SK-N-SH (cell line): Measurements from ENCODE around the gene KIRREL2. TPM values are rescaled to one million over a fixed set of nuclear protein-coding genes. Genes with fewer than 3 reads are reported as not detected.

Source experiments
- CTCF ChIA-PET: fragments of 300-600, 350-600 bp; formaldehyde crosslinking; extraction: SDS; loops from one replicate; lab custom pipeline; 2021; lab: Yijun Ruan, JAX
- POLR2A ChIA-PET: fragments of 350-600 bp; sonication (Branson Sonifier 250); formaldehyde crosslinking; extraction: SDS; loops from one replicate; lab custom pipeline; 2020; ENCODE audit warnings: antibody characterized with exemption, inconsistent platforms; lab: Yijun Ruan, JAX
- DNase-seq: peaks from one replicate; pipeline ENCODE4 v3.0.0; 2012
- H2AFZ ChIP-seq: fragments of 200-600 bp; sonication (generic); 2 replicates; pipeline ENCODE4 v1.8.1; 2016; ENCODE audit warnings: antibody characterized with exemption, mild to moderate bottlenecking, low read depth
- H3F3A ChIP-seq: fragments of 200-600 bp; sonication (generic); replicated peaks from 2 replicates; pipeline ENCODE3; 2016; ENCODE audit warnings: antibody characterized with exemption, mild to moderate bottlenecking; ENCODE audit not compliant: insufficient read depth
- H3K27ac ChIP-seq, 2 experiments: fragments of 200-500 bp in 1 of 2; fragments of 200-600 bp in 1 of 2; sonication (Bioruptor generic) in 1 of 2; sonication (generic), shearing (Covaris generic) in 1 of 2; 2 replicates each; pipeline versions ENCODE4 v1.5.1 to v1.6.1; 2014 to 2016; ENCODE audit warnings: low read depth in 2 of 2, inconsistent platforms in 1 of 2, low read length in 1 of 2, mild to moderate bottlenecking in 1 of 2, mixed read lengths in 1 of 2
- H3K27me3 ChIP-seq: fragments of 200-600 bp; sonication (generic), shearing (Covaris generic); 2 replicates; pipeline ENCODE4 v1.6.1; 2016; ENCODE audit warnings: mixed run types; ENCODE audit not compliant: insufficient read depth
- H3K36me3 ChIP-seq, 2 experiments: fragments of 200-500 bp in 1 of 2; fragments of 200-600 bp in 1 of 2; sonication (Bioruptor generic) in 1 of 2; sonication (generic) in 1 of 2; replicated peaks in 1 of 2; 2 replicates each; pipeline versions ENCODE3 to v1.5.1; 2014 to 2016; ENCODE audit warnings: low read length in 1 of 2, mild to moderate bottlenecking in 1 of 2; ENCODE audit not compliant: insufficient read depth in 2 of 2, control insufficient read depth in 1 of 2
- H3K4me1 ChIP-seq, 2 experiments: fragments of 200-500 bp in 1 of 2; fragments of 200-600 bp in 1 of 2; sonication (Bioruptor generic) in 1 of 2; sonication (generic), shearing (Covaris generic) in 1 of 2; 2 replicates each; pipeline versions ENCODE4 v1.5.1 to v1.6.1; 2014 to 2016; ENCODE audit warnings: low read depth in 1 of 2, low read length in 1 of 2, mixed run types in 1 of 2; ENCODE audit not compliant: insufficient read depth in 2 of 2, control insufficient read depth in 1 of 2
- H3K4me2 ChIP-seq: fragments of 200-600 bp; sonication (generic), shearing (Covaris generic); 2 replicates; pipeline ENCODE4 v1.6.1; 2017; ENCODE audit warnings: mixed run types
- H3K4me3 ChIP-seq, 2 experiments: fragments of 200-500 bp in 1 of 2; fragments of 200-600 bp in 1 of 2; sonication (Bioruptor generic) in 1 of 2; sonication (generic), shearing (Covaris generic) in 1 of 2; 2 replicates each; pipeline versions ENCODE4 v1.5.1 to v1.8.1; 2014 to 2016; ENCODE audit warnings: low read depth in 2 of 2, inconsistent platforms in 1 of 2, low read length in 1 of 2, mild to moderate bottlenecking in 1 of 2, mixed read lengths in 1 of 2, moderate library complexity in 1 of 2
- H3K79me2 ChIP-seq: fragments of 200-600 bp; sonication (generic); 2 replicates; pipeline ENCODE4 v1.8.1; 2017; ENCODE audit warnings: mild to moderate bottlenecking; ENCODE audit not compliant: insufficient read depth
- H3K9ac ChIP-seq: fragments of 200-600 bp; sonication (generic); 2 replicates; pipeline ENCODE4 v1.6.1; 2017; ENCODE audit warnings: mixed run types
- H3K9me2 ChIP-seq: fragments of 200-600 bp; sonication (generic); 2 replicates; pipeline ENCODE4 v1.6.1; 2017; ENCODE audit warnings: mixed run types
- H3K9me3 ChIP-seq: fragments of 200-600 bp; sonication (generic); 2 replicates; pipeline ENCODE4 v1.6.1; 2017; ENCODE audit warnings: mixed run types, mild to moderate bottlenecking, moderate library complexity
- H4K20me1 ChIP-seq: fragments of 200-600 bp; sonication (generic); 2 replicates; pipeline ENCODE4 v1.6.1; 2017; ENCODE audit warnings: mild to moderate bottlenecking, mixed run types; ENCODE audit not compliant: insufficient read depth
- CHD2 ChIP-seq: fragments of 150-350 bp; IDR thresholded peaks from 2 replicates; pipeline ENCODE4 v1.6.1; 2018; ENCODE audit warnings: low read length; ENCODE audit not compliant: partially characterized antibody
- EP300 ChIP-seq, 2 experiments: IDR thresholded peaks; 2 replicates each; pipeline versions ENCODE4 v1.4.0 to v1.6.1; 2012; ENCODE audit warnings: borderline replicate concordance in 1 of 2, low read depth in 1 of 2, low read length in 1 of 2
- EZH2phosphoT487 ChIP-seq: fragments of 200-600 bp; sonication (generic); IDR thresholded peaks from 2 replicates; pipeline ENCODE4 v1.6.1; 2017; ENCODE audit warnings: low read depth, mixed run types, mild to moderate bottlenecking, antibody characterized with exemption, moderate library complexity, borderline replicate concordance
- GABPA ChIP-seq: IDR thresholded peaks from 2 replicates; pipeline ENCODE4 v1.4.0; 2012; ENCODE audit warnings: low read depth, mild to moderate bottlenecking
- JUND ChIP-seq: IDR thresholded peaks from 2 replicates; pipeline ENCODE4 v1.4.0; 2012
- MXI1 ChIP-seq: IDR thresholded peaks from 2 replicates; pipeline ENCODE4 v1.6.1; 2012; ENCODE audit warnings: mild to moderate bottlenecking, low read depth, low read length, improper control_type of control experiment
- NRF1 ChIP-seq: IDR thresholded peaks from 2 replicates; pipeline ENCODE4 v1.6.1; 2012; ENCODE audit warnings: low read depth, mild to moderate bottlenecking, low read length
- POLR2AphosphoS5 ChIP-seq: IDR thresholded peaks from 2 replicates; pipeline ENCODE4 v1.6.1; 2012; ENCODE audit warnings: low read depth, low read length
- RXRA ChIP-seq: IDR thresholded peaks from 2 replicates; pipeline ENCODE4 v1.4.0; 2012; ENCODE audit warnings: low read depth, mild to moderate bottlenecking, borderline replicate concordance
- SMC3 ChIP-seq: IDR thresholded peaks from 2 replicates; pipeline ENCODE4 v1.6.1; 2012; ENCODE audit warnings: low read depth, low read length, improper control_type of control experiment
- TAF1 ChIP-seq: IDR thresholded peaks from 2 replicates; pipeline ENCODE4 v1.6.1; 2012; ENCODE audit warnings: low read depth, mild to moderate bottlenecking, low read length, moderate library complexity, borderline replicate concordance
- TCF12 ChIP-seq: IDR thresholded peaks from 2 replicates; pipeline ENCODE4 v1.4.0; 2012
- TEAD4 ChIP-seq: IDR thresholded peaks from 2 replicates; pipeline ENCODE4 v1.4.0; 2012; ENCODE audit warnings: mild to moderate bottlenecking, borderline replicate concordance; ENCODE audit not compliant: insufficient read depth
- WGBS: methylation state at CpG from one replicate; pipeline ENCODE4 v1.1.6; 2017; ENCODE audit warnings: low lambda C conversion rate; 5-methylcytosine and 5-hydroxymethylcytosine counted together
- polyA plus RNA-seq, 3 experiments: library from polyadenylated mRNA; depleted of rRNA; stranded (reverse); fragments of >200 nt; gene quantifications; 2 replicates each; pipeline ENCODE4 v1.2.3, GENCODE V29; 2012
- TF ChIP-seq, protein P1 (sequence below): IDR thresholded peaks from 2 replicates; pipeline ENCODE4 v1.6.1; 2012; ENCODE audit warnings: mild to moderate bottlenecking, low read depth, low read length, moderate library complexity
- TF ChIP-seq, protein P2 (sequence below): fragments of 150-350 bp; IDR thresholded peaks from 2 replicates; pipeline ENCODE4 v1.6.1; 2016; ENCODE audit warnings: mild to moderate bottlenecking, low read depth, low read length
- TF ChIP-seq, protein P3 (sequence below): fragments of 200-600 bp; sonication (generic); IDR thresholded peaks from 2 replicates; pipeline ENCODE4 v1.6.1; 2017; ENCODE audit warnings: antibody characterized with exemption, mild to moderate bottlenecking, moderate library complexity
- TF ChIP-seq, protein P4 (sequence below): fragments of 150-350 bp; IDR thresholded peaks from 2 replicates; pipeline ENCODE4 v1.6.1; 2017; ENCODE audit warnings: antibody characterized with exemption, low read length, low read depth, borderline replicate concordance
- TF ChIP-seq, protein P5 (sequence below): IDR thresholded peaks from 2 replicates; pipeline ENCODE4 v1.4.0; 2012; ENCODE audit warnings: low read depth, borderline replicate concordance

KIRREL2 gene
- polyA plus RNA-seq, 1 of the 3 experiments (the other 2 are of a cell fraction), result 0.21 TPM

DNA sequence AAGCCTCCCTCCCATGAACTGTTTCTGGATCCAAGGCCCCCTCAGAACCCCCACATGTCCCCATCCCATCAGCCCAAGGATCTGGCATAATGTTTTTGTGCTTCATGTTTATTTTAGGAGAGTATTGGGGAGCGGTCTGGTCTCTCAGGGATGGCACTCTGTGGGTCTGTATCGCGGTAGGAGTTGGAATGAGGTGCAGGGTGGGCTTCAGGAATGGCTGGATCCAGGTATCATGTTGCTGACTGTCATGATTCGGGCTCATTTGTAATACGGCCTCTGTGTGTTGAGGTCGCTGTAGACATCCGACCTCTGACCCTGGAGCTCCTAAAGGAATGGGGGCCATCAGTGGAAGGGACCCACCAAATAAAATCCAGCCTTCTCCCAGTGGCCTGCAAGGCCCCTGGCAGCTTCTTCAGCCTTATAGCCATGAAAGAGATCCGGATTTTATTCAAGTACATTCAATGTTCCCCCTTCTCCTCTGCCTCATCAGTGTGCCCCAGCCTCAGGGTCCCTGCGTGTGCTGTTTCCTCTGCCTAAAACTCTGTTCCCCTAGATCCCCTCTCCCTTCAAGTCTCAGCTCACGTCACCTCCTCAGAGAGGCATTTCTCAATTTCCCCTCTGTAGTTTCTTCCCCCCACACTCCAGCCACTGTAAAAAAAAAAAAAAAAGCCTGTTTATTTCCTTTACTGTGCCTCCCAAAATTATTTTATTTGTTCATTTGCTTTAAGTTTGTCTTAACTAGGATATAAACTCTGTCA lies 47.8 kb downstream of the KIRREL2 start:
- no peak overlapping the region for H3K27ac ChIP-seq
- TF ChIP-seq POLR2AphosphoS5 (no peak), TCF12 (no peak), JUND (no peak), MXI1 (no peak)
- TF ChIP-seq, protein P1, sequence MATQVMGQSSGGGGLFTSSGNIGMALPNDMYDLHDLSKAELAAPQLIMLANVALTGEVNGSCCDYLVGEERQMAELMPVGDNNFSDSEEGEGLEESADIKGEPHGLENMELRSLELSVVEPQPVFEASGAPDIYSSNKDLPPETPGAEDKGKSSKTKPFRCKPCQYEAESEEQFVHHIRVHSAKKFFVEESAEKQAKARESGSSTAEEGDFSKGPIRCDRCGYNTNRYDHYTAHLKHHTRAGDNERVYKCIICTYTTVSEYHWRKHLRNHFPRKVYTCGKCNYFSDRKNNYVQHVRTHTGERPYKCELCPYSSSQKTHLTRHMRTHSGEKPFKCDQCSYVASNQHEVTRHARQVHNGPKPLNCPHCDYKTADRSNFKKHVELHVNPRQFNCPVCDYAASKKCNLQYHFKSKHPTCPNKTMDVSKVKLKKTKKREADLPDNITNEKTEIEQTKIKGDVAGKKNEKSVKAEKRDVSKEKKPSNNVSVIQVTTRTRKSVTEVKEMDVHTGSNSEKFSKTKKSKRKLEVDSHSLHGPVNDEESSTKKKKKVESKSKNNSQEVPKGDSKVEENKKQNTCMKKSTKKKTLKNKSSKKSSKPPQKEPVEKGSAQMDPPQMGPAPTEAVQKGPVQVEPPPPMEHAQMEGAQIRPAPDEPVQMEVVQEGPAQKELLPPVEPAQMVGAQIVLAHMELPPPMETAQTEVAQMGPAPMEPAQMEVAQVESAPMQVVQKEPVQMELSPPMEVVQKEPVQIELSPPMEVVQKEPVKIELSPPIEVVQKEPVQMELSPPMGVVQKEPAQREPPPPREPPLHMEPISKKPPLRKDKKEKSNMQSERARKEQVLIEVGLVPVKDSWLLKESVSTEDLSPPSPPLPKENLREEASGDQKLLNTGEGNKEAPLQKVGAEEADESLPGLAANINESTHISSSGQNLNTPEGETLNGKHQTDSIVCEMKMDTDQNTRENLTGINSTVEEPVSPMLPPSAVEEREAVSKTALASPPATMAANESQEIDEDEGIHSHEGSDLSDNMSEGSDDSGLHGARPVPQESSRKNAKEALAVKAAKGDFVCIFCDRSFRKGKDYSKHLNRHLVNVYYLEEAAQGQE, result no peak
- H3K4me2 ChIP-seq, result no peak overlapping the region
- no peak overlapping the region for H3K4me3 ChIP-seq
- no peaks in the 10 kb centered on the region for H4K20me1 ChIP-seq
- no peak for DNase-seq
- POLR2A ChIA-PET, result no interaction called here
- no peaks in the 10 kb centered on the region for H3K36me3 ChIP-seq
- no peaks in the 10 kb centered on the region for H3K27me3 ChIP-seq
- no peaks in the 10 kb centered on the region for H3K9me2 ChIP-seq
- CTCF ChIA-PET, result no interaction called here
- no peak overlapping the region for H3K9ac ChIP-seq
- H3F3A ChIP-seq, result peaks cover 10% of the 10 kb centered on the region
- H3K4me1 ChIP-seq, result peaks cover 3 to 17% of the 10 kb centered on the region in 2 experiments; a peak in 3 of 4 replicates
- H3K9me3 ChIP-seq, result no peaks in the 10 kb centered on the region
- WGBS, result 81% methylated on average over 10 of the region's 10 CpGs
- H3K79me2 ChIP-seq, result no peaks in the 10 kb centered on the region
- H2AFZ ChIP-seq, result no peak overlapping the region

DNA sequence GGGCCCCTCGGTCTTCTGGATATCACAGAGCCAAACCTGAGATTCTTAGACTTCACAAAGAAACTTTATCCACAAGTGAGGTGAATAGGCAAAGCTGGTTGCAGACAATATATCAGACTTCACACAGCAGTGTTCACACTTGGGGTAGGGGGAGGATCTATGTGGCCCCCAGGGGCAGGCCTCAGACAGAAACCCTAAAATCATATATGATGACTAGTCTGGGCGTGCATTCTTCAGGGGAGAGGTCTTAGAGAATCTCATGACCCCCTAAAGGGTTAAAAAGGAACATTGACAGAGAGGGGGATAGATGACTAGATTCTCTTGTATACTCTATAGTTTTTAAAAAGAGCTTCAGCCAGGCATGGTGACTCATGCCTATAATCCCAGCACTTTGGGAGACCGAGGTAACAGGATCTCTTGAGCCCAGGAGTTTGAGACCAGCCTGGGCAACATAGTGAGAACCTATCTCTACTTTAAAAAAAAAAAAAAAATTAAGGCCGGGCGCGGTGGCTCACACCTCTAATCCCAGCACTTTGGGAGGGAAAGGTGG lies 48.5 kb downstream of the KIRREL2 start:
- no peaks in the 10 kb centered on the region for H3K79me2 ChIP-seq
- no peak overlapping the region for H3K27ac ChIP-seq
- H3K9me2 ChIP-seq, result no peaks in the 10 kb centered on the region
- peaks cover 3 to 17% of the 10 kb centered on the region in 2 experiments; a peak in 3 of 4 replicates for H3K4me1 ChIP-seq
- H3K4me2 ChIP-seq, result no peak overlapping the region
- POLR2A ChIA-PET, result no interaction called here
- CTCF ChIA-PET, result no interaction called here
- no peaks in the 10 kb centered on the region for H4K20me1 ChIP-seq
- WGBS, result 80% methylated on average over 6 of the region's 6 CpGs
- no peak overlapping the region for H3K4me3 ChIP-seq
- no peak for DNase-seq
- no peaks in the 10 kb centered on the region for H3K36me3 ChIP-seq
- no peak overlapping the region for H3K9ac ChIP-seq
- no peaks in the 10 kb centered on the region for H3K27me3 ChIP-seq
- H2AFZ ChIP-seq, result no peak overlapping the region
- H3K9me3 ChIP-seq, result no peaks in the 10 kb centered on the region
- H3F3A ChIP-seq, result peaks cover 10% of the 10 kb centered on the region
- no peak for TF ChIP-seq EP300 (IDR thresholded peaks at IDR 0.05; ENCODE audit: borderline replicate concordance in 1 of 2, low read depth in 1 of 2, low read length in 1 of 2)
- no peak for TF ChIP-seq GABPA
- no peak for TF ChIP-seq TAF1
- TF ChIP-seq, protein P2, sequence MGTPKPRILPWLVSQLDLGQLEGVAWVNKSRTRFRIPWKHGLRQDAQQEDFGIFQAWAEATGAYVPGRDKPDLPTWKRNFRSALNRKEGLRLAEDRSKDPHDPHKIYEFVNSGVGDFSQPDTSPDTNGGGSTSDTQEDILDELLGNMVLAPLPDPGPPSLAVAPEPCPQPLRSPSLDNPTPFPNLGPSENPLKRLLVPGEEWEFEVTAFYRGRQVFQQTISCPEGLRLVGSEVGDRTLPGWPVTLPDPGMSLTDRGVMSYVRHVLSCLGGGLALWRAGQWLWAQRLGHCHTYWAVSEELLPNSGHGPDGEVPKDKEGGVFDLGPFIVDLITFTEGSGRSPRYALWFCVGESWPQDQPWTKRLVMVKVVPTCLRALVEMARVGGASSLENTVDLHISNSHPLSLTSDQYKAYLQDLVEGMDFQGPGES, result no peak
- no peak for TF ChIP-seq JUND
- no peak for TF ChIP-seq TEAD4
- TF ChIP-seq, protein P3, sequence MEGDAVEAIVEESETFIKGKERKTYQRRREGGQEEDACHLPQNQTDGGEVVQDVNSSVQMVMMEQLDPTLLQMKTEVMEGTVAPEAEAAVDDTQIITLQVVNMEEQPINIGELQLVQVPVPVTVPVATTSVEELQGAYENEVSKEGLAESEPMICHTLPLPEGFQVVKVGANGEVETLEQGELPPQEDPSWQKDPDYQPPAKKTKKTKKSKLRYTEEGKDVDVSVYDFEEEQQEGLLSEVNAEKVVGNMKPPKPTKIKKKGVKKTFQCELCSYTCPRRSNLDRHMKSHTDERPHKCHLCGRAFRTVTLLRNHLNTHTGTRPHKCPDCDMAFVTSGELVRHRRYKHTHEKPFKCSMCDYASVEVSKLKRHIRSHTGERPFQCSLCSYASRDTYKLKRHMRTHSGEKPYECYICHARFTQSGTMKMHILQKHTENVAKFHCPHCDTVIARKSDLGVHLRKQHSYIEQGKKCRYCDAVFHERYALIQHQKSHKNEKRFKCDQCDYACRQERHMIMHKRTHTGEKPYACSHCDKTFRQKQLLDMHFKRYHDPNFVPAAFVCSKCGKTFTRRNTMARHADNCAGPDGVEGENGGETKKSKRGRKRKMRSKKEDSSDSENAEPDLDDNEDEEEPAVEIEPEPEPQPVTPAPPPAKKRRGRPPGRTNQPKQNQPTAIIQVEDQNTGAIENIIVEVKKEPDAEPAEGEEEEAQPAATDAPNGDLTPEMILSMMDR, result no peak
- TF ChIP-seq CHD2, result no peak
- TF ChIP-seq, protein P4, sequence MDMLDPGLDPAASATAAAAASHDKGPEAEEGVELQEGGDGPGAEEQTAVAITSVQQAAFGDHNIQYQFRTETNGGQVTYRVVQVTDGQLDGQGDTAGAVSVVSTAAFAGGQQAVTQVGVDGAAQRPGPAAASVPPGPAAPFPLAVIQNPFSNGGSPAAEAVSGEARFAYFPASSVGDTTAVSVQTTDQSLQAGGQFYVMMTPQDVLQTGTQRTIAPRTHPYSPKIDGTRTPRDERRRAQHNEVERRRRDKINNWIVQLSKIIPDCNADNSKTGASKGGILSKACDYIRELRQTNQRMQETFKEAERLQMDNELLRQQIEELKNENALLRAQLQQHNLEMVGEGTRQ, result no peak
- no peak for TF ChIP-seq SMC3
- no peak for TF ChIP-seq NRF1
- TF ChIP-seq, protein P5, sequence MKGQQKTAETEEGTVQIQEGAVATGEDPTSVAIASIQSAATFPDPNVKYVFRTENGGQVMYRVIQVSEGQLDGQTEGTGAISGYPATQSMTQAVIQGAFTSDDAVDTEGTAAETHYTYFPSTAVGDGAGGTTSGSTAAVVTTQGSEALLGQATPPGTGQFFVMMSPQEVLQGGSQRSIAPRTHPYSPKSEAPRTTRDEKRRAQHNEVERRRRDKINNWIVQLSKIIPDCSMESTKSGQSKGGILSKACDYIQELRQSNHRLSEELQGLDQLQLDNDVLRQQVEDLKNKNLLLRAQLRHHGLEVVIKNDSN, result no peak
- no peak for TF ChIP-seq EZH2phosphoT487
- no peak for TF ChIP-seq RXRA
